ENCODE results near the gene PRKCE. TPM values are rescaled to one million over a fixed set of nuclear protein-coding genes. Genes with fewer than 3 reads are reported as not detected.

Gene PRKCE
- total RNA-seq (2021; fragmentation: NEBNext Ultra II Directional; extraction: Animal tissue kit (Norgen Biotek cat#: 25700)) (1.5 and 2.1 TPM in 2 replicates), polyA plus RNA-seq (2011; rRNA removed) (0.54 and 0.67 TPM in 2 replicates), polyA minus RNA-seq (2011; rRNA and poly(A)+ RNA removed) (1.2 and 3.2 TPM in 2 replicates)
- 0.58 TPM for polyA plus RNA-seq (2011; cell fraction: cytosol; rRNA removed)
- 1.6 TPM for polyA plus RNA-seq (2011; cell fraction: nucleus; rRNA removed)
- polyA plus RNA-seq (2012, experiment 1 of 2) = 0.46 to 0.81 TPM (median 0.50 TPM) in 4 replicates
- polyA plus RNA-seq (2012, experiment 2 of 2) = 0.21 TPM
- polyA plus RNA-seq (2013, experiment 1 of 2) = 0.55 TPM
- 0.37 TPM for polyA plus RNA-seq (2013, experiment 2 of 2)
- 4.9 TPM for polyA minus RNA-seq (2011; cell fraction: cytosol; rRNA and poly(A)+ RNA removed)
- 9.7 TPM for polyA minus RNA-seq (2011; cell fraction: nucleus; rRNA and poly(A)+ RNA removed)
- long read RNA-seq, experiment 1, partial matches to known transcripts = 0 of 1 reads
- long read RNA-seq, experiment 1, other reads (novel, unspliced or antisense) = 1 of 1 reads
- long read RNA-seq, experiment 2 = 0 reads

DNA sequence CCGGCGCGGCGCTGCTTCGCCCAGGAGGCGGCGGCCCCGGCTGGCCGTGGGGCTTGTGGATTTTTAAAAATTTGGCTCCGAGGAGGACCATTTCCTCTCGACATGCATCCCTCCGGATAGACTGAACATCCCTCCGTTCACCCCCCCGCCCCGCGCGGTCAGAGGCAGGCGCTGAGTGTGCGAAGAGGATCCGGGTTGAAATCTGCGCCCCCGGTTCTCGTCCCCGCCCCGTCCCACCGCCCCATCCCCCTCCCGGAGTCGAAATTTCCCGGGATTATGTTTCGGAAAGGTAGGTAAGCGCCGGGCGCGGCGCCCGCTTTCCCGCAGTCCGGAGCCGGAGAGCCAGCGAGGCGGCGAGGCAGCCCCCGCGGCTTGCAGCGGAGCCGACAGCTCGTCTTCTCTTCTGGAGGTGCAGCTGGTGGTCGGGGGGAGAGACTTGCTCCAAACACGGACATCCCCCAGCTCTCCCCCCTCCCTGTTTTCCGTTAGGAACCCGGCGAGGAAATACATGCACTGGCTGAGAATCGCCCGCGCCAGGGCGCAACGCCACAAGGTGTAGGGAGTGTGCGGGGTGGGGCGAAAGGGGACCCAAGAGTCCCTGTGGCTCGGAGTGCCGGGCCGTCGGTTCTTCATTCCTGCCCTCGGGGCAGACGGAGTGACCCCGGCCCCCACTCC, at the start of gene PRKCE:
Gene PRKCE (plus strand): TSS at position 261 of the 675 bp plus-strand sequence.
- Histone ChIP-seq H4K5ac (ENCODE audit: insufficient read length, low read depth, low read length) (no peak within 1 kb of the TSS), H2BK20ac (ENCODE audit: low read length) (peak within 1 kb of the TSS; percentile 82; the same call in 1 of the 2 replicates), H2BK12ac (ENCODE audit: low read depth, low read length) (peak within 1 kb of the TSS; percentile 29; the same call in 1 of the 2 replicates), H4K91ac (replicated peaks; ENCODE audit: insufficient read length, low read length) (no peak within 1 kb of the TSS), H3K36me3 (ENCODE audit: control insufficient read depth in 2 of 4, insufficient read depth in 4 of 4, low read length in 3 of 4) (no peaks in the 10 kb centered on the region), H3K4me3 (ENCODE audit: extremely low read depth in 1 of 4, insufficient read depth in 2 of 4, low read depth in 3 of 4, low read length in 4 of 4) (peak within 1 kb of the TSS; percentile 39 to 82 (median 72)), H3K4ac (replicated peaks; ENCODE audit: insufficient read length, low read depth, low read length) (no peak within 1 kb of the TSS), H3K14ac (ENCODE audit: insufficient read length) (no peak within 1 kb of the TSS), H3K4me2 (ENCODE audit: insufficient read depth in 1 of 2, low read depth in 2 of 2, low read length in 2 of 2) (peak within 1 kb of the TSS; percentile 95 to 97), H3K79me1 (ENCODE audit: low read depth, low read length) (no peaks in the 10 kb centered on the region), H3K27me3 (replicated peaks in 1 of 4; ENCODE audit: control insufficient read depth in 3 of 4, extremely low read depth in 1 of 4, insufficient read depth in 3 of 4, low read length in 3 of 4) (peaks cover 31 to 72% (median 52%) of the 10 kb centered on the region in 4 experiments), H2BK120ac (replicated peaks; ENCODE audit: low read depth, low read length) (no peak within 1 kb of the TSS), H3K4me1 (replicated peaks in 1 of 4; ENCODE audit: control insufficient read depth in 3 of 4, insufficient read depth in 4 of 4, low read length in 3 of 4) (peaks cover 2 to 4% (median 3%) of the 10 kb centered on the region in 4 experiments), H2BK5ac (ENCODE audit: low read depth, low read length) (no peak within 1 kb of the TSS), H3K79me2 (ENCODE audit: control insufficient read depth in 1 of 2, insufficient read depth in 2 of 2, low read length in 2 of 2) (no peaks in the 10 kb centered on the region), H2AFZ (ENCODE audit: low read length) (peak within 1 kb of the TSS; percentile 97; the same call in 1 of the 2 replicates), H3K23ac (ENCODE audit: insufficient read length) (no peak within 1 kb of the TSS), H2BK15ac (ENCODE audit: low read length) (peak within 1 kb of the TSS; percentile 88; the same call in 1 of the 2 replicates), H4K20me1 (replicated peaks in 1 of 2; ENCODE audit: control insufficient read depth in 1 of 2, insufficient read depth in 2 of 2, low read length in 2 of 2) (peaks cover 0 to 3% of the 10 kb centered on the region in 2 experiments), H3K27ac (ENCODE audit: low read depth, low read length) (no peak within 1 kb of the TSS), H3K18ac (ENCODE audit: extremely low read depth, low read length) (no peak within 1 kb of the TSS; the same call in 1 of the 2 replicates), H3K9ac (replicated peaks in 1 of 4; ENCODE audit: extremely low read depth in 1 of 4, low read depth in 3 of 4, low read length in 3 of 4) (peak within 1 kb of the TSS in 1 of 4 experiments; percentile 53; a peak in 1 of 7 replicates), H3K23me2 (ENCODE audit: low read depth, low read length) (peaks cover 22% of the 10 kb centered on the region), H3K9me3 (ENCODE audit: insufficient read depth in 2 of 2, low read depth in 1 of 2, low read length in 1 of 2) (no peaks in the 10 kb centered on the region), H3K56ac (replicated peaks; ENCODE audit: insufficient read length, low read depth, low read length) (no peak within 1 kb of the TSS), H4K8ac (ENCODE audit: extremely low read depth, insufficient read depth, low read length) (peak within 1 kb of the TSS; percentile 30; the same call in 1 of the 2 replicates), H2AK5ac (ENCODE audit: low read depth, low read length) (no peak within 1 kb of the TSS)
- ChIA-PET CTCF (ENCODE audit: partially characterized antibody) (interaction anchor here (0.5 to 1.2 kb wide), 4 partner anchors 34 to 864 kb away, joined by 3 read pairs; no protein-coding TSS in a partner anchor), POLR2A (ENCODE audit: partially characterized antibody) (interaction anchor here (1.3 kb wide), 1 partner anchor 280 kb away, joined by 3 read pairs; no protein-coding TSS in a partner anchor)
- DNase-seq (ENCODE audit: low read depth in 1 of 2, low spot score in 2 of 2) (peak in 1 of 2 experiments; percentile 68), FAIRE-seq (no peak)
- WGBS, 2 experiments (ENCODE audit: extremely low coverage in 1 of 2, insufficient coverage in 1 of 2, insufficient read length in 1 of 2, insufficient replicate concordance in 2 of 2, low coverage in 1 of 2, low lambda C conversion rate in 2 of 2, missing lambda C conversion rate in 1 of 2) = 1% methylated on average over 27 of the region's 66 CpGs; no CpG with 5 or more reads in 1 of the 2 experiments
- TF ChIP-seq ASH2L (IDR thresholded peaks at IDR 0.05; ENCODE audit: low read length) (peak; percentile 43), BCL11A (IDR thresholded peaks at IDR 0.05; ENCODE audit: low read depth in 2 of 2, low read length in 2 of 2) (no peak), JUN (IDR thresholded peaks at IDR 0.05; ENCODE audit: low read depth, low read length) (no peak), CHD1 (IDR thresholded peaks at IDR 0.05; ENCODE audit: low read depth, low read length) (no peak)
- TF ChIP-seq, protein P1, sequence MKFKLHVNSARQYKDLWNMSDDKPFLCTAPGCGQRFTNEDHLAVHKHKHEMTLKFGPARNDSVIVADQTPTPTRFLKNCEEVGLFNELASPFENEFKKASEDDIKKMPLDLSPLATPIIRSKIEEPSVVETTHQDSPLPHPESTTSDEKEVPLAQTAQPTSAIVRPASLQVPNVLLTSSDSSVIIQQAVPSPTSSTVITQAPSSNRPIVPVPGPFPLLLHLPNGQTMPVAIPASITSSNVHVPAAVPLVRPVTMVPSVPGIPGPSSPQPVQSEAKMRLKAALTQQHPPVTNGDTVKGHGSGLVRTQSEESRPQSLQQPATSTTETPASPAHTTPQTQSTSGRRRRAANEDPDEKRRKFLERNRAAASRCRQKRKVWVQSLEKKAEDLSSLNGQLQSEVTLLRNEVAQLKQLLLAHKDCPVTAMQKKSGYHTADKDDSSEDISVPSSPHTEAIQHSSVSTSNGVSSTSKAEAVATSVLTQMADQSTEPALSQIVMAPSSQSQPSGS (IDR thresholded peaks at IDR 0.05; ENCODE audit: low read length) = no peak
